ENCODE measurements around the gene SLC12A4. TPM values are rescaled to one million over a fixed set of nuclear protein-coding genes. Genes with fewer than 3 reads are reported as not detected.

SLC12A4 gene
- polyA plus RNA-seq, 2 of the 4 experiments (the other 2 are of a cell fraction) = 18.2 to 33.2 TPM

DNA sequence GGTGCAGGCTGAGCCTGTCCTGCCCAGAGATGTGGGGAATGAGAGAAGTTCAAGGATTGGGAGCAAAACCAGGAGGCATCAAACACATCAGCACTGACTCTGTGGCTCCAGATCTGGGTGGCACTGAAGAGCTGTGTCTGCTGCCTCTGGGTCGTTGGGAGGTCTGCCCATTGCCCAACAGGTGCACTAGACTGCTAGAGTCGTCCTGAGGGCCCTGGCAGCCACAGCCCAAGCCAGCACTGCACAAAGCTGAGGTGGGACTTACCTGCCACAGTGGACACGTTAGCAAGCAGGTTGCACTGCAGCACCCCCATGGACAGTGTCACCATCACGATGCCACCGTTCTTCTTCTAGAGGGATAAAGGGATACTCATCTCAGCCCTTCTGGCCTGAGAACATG, 8.6 kb upstream of the SLC12A4 start:
- TF ChIP-seq, protein P1, sequence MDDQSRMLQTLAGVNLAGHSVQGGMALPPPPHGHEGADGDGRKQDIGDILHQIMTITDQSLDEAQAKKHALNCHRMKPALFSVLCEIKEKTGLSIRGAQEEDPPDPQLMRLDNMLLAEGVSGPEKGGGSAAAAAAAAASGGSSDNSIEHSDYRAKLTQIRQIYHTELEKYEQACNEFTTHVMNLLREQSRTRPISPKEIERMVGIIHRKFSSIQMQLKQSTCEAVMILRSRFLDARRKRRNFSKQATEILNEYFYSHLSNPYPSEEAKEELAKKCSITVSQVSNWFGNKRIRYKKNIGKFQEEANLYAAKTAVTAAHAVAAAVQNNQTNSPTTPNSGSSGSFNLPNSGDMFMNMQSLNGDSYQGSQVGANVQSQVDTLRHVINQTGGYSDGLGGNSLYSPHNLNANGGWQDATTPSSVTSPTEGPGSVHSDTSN (IDR thresholded peaks at IDR 0.05) = no peak
- no peak for TF ChIP-seq HEYL (CRISPR knock-in tag; IDR thresholded peaks at IDR 0.05)
- no peak for TF ChIP-seq RNF2 (IDR thresholded peaks at IDR 0.05; ENCODE audit: borderline replicate concordance, low read depth)
- no peak for TF ChIP-seq PHF8 (IDR thresholded peaks at IDR 0.05; ENCODE audit: borderline replicate concordance, low read depth)
- TF ChIP-seq HDAC2 (IDR thresholded peaks at IDR 0.05) = no peak
- WGBS (ENCODE audit: missing lambda C conversion rate) = 44% methylated on average over 5 of the region's 5 CpGs
- CTCF ChIA-PET = no interaction called here

DNA sequence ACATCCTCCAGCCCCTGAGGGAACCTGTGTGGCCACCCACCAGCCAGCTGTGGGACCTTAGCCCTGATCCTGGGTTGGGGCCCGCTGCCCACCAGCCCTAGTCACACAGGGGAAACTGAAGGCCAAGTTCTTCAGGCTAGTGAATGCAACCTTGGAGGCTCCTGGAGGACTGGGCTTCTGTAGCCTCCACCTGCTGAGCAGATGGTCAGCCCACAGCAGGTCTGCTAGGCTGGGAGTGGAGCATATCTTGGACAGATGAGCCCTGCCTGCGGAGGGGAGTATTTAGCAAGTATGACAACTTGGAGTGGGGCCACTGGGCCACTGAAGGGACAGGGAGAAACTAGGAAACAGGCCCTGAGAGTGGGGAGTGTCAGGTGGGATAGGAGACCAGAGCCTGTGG, 7.8 kb upstream of the SLC12A4 start:
- POLR2A ChIA-PET = no interaction called here
- CTCF ChIA-PET = no interaction called here

More for the DNA sequence above, 8.6 kb upstream of the SLC12A4 start:
- DNase-seq (ENCODE audit: low read depth in 1 of 2, low spot score in 1 of 2) (no peak), FAIRE-seq (no peak), ATAC-seq (peak; percentile 26 to 28; a peak in 4 of 6 replicates)
- no peak overlapping the region for H3K4me3 ChIP-seq
- H3K4me1 ChIP-seq = no peaks in the 10 kb centered on the region
- H3K4me2 ChIP-seq = no peak overlapping the region
- H3K9me3 ChIP-seq = no peaks in the 10 kb centered on the region
- no peak overlapping the region for H3K27ac ChIP-seq
- POLR2A ChIA-PET = no interaction called here

More for the DNA sequence above, 7.8 kb upstream of the SLC12A4 start:
- Histone ChIP-seq H3K27ac (no peak overlapping the region), H3K4me2 (no peak overlapping the region), H3K4me3 (no peak overlapping the region), H3K9me3 (no peaks in the 10 kb centered on the region), H3K4me1 (no peaks in the 10 kb centered on the region)
- TF ChIP-seq HOXB5 (CRISPR knock-in tag; IDR thresholded peaks at IDR 0.05) (no peak), HOXA7 (CRISPR knock-in tag; IDR thresholded peaks at IDR 0.05) (no peak), MAZ (IDR thresholded peaks at IDR 0.05; ENCODE audit: borderline replicate concordance, low read depth, low read length) (no peak), BHLHE40 (IDR thresholded peaks at IDR 0.05; ENCODE audit: low read depth, low read length) (no peak), MAFK (IDR thresholded peaks at IDR 0.05; ENCODE audit: partially characterized antibody) (no peak), CBX8 (IDR thresholded peaks at IDR 0.05) (no peak), ZNF302 (CRISPR knock-in tag; IDR thresholded peaks at IDR 0.05) (no peak), RFX5 (IDR thresholded peaks at IDR 0.05) (no peak), NR3C1 (IDR thresholded peaks at IDR 0.05) (no peak), TP53 (CRISPR knock-in tag; IDR thresholded peaks at IDR 0.05) (no peak), NPAS2 (CRISPR knock-in tag; IDR thresholded peaks at IDR 0.05; ENCODE audit: borderline replicate concordance) (no peak), KDM5A (IDR thresholded peaks at IDR 0.05) (no peak), CBX2 (IDR thresholded peaks at IDR 0.05; ENCODE audit: borderline replicate concordance, low read depth) (no peak), FOSB (CRISPR knock-in tag; IDR thresholded peaks at IDR 0.05) (no peak), RCOR1 (IDR thresholded peaks at IDR 0.05; ENCODE audit: low read depth, low read length) (no peak)
- TF ChIP-seq, protein P2, sequence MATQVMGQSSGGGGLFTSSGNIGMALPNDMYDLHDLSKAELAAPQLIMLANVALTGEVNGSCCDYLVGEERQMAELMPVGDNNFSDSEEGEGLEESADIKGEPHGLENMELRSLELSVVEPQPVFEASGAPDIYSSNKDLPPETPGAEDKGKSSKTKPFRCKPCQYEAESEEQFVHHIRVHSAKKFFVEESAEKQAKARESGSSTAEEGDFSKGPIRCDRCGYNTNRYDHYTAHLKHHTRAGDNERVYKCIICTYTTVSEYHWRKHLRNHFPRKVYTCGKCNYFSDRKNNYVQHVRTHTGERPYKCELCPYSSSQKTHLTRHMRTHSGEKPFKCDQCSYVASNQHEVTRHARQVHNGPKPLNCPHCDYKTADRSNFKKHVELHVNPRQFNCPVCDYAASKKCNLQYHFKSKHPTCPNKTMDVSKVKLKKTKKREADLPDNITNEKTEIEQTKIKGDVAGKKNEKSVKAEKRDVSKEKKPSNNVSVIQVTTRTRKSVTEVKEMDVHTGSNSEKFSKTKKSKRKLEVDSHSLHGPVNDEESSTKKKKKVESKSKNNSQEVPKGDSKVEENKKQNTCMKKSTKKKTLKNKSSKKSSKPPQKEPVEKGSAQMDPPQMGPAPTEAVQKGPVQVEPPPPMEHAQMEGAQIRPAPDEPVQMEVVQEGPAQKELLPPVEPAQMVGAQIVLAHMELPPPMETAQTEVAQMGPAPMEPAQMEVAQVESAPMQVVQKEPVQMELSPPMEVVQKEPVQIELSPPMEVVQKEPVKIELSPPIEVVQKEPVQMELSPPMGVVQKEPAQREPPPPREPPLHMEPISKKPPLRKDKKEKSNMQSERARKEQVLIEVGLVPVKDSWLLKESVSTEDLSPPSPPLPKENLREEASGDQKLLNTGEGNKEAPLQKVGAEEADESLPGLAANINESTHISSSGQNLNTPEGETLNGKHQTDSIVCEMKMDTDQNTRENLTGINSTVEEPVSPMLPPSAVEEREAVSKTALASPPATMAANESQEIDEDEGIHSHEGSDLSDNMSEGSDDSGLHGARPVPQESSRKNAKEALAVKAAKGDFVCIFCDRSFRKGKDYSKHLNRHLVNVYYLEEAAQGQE (IDR thresholded peaks at IDR 0.05) = no peak
- TF ChIP-seq, protein P3, sequence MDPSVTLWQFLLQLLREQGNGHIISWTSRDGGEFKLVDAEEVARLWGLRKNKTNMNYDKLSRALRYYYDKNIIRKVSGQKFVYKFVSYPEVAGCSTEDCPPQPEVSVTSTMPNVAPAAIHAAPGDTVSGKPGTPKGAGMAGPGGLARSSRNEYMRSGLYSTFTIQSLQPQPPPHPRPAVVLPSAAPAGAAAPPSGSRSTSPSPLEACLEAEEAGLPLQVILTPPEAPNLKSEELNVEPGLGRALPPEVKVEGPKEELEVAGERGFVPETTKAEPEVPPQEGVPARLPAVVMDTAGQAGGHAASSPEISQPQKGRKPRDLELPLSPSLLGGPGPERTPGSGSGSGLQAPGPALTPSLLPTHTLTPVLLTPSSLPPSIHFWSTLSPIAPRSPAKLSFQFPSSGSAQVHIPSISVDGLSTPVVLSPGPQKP (IDR thresholded peaks at IDR 0.05; ENCODE audit: low read depth, low read length) = no peak
- TF ChIP-seq, protein P4, sequence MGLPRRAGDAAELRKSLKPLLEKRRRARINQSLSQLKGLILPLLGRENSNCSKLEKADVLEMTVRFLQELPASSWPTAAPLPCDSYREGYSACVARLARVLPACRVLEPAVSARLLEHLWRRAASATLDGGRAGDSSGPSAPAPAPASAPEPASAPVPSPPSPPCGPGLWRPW (IDR thresholded peaks at IDR 0.05) = no peak
- TF ChIP-seq, protein P5, sequence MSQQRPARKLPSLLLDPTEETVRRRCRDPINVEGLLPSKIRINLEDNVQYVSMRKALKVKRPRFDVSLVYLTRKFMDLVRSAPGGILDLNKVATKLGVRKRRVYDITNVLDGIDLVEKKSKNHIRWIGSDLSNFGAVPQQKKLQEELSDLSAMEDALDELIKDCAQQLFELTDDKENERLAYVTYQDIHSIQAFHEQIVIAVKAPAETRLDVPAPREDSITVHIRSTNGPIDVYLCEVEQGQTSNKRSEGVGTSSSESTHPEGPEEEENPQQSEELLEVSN (IDR thresholded peaks at IDR 0.05; ENCODE audit: borderline replicate concordance, low read depth) = no peak
- DNase-seq (ENCODE audit: low read depth in 1 of 2, low spot score in 1 of 2) (no peak), ATAC-seq (peak in 1 of 2 experiments; percentile 30; a peak in 1 of 6 replicates), FAIRE-seq (no peak)
- WGBS (ENCODE audit: missing lambda C conversion rate) = 100% methylated on average over 1 of the region's 2 CpGs

Data from A549 (cell line).